HFFc6 (cell line): ENCODE measurements around the gene PRDX6. TPM values are rescaled to one million over a fixed set of nuclear protein-coding genes. Genes with fewer than 3 reads are reported as not detected.
"Not testable (repeated sequence)": the region's sequence is repeated elsewhere in the genome, so short reads cannot be mapped to it uniquely, and the experiment has no call there.

Source experiments
- DNase-seq: peaks from one replicate; pipeline ENCODE4 v3.0.0-alpha.2; 2018
- H3K27ac Mint-ChIP-seq: 2 replicates; pipeline ENCODE4 v1.8.0; 2020; ENCODE audit warnings: mild to moderate bottlenecking, mixed read lengths
- H3K27me3 Mint-ChIP-seq: 2 replicates; pipeline ENCODE4 v1.8.0; 2021; ENCODE audit warnings: mild to moderate bottlenecking, moderate library complexity, mixed read lengths; ENCODE audit not compliant: insufficient read depth
- H3K36me3 Mint-ChIP-seq: 2 replicates; pipeline ENCODE4 v1.8.0; 2021; ENCODE audit warnings: low read depth, mixed read lengths
- H3K4me1 Mint-ChIP-seq: 2 replicates; pipeline ENCODE4 v1.8.0; 2020; ENCODE audit warnings: low read depth, mixed read lengths
- H3K4me3 Mint-ChIP-seq: 2 replicates; pipeline ENCODE4 v1.8.0; 2020; ENCODE audit warnings: mild to moderate bottlenecking, moderate library complexity, mixed read lengths
- H3K9me3 Mint-ChIP-seq: 2 replicates; pipeline ENCODE4 v1.8.0; 2020; ENCODE audit warnings: mild to moderate bottlenecking, mixed read lengths
- total RNA-seq, 6 experiments: library from RNA; stranded (reverse); fragmentation: NEBNext Ultra II Directional; extraction: Animal tissue kit (Norgen Biotek cat#: 25700); gene quantifications; 2 replicates in 1 of 6; 3 replicates in 5 of 6; pipeline ENCODE4 v1.2.3, GENCODE V29; 2021
- TF ChIP-seq, protein P1 (sequence below): fragments of 200-600 bp; sonication (generic); IDR thresholded peaks from 2 replicates; pipeline ENCODE4 v1.5.0; 2021; ENCODE audit warnings: antibody characterized with exemption, mild to moderate bottlenecking

The PRDX6 gene
- total RNA-seq, 6 experiments from 2014 or later, result 527 to 1,396 (median 553) TPM

DNA sequence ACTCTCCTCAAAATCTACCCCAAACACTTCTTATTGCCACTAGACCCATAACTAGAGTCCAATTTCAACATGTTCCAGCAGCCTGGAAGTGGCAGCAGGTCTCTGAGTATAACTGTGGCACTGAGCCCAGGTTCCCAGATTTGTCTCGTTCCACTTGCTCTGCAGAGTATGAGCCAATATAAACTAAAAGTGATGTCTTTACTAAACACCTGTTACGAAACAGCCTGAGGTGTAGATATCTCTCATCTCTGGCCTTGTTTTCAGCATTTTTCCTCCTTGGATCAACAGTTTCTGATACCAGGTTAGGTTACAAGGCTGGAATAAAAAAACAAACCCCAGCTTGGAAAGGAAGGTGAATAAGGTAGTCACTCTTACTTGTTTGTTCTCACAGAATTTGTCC lies 25.2 kb upstream of the PRDX6 start:
- no peak for DNase-seq
- no peak overlapping the region for H3K4me3 Mint-ChIP-seq
- H3K36me3 Mint-ChIP-seq, result peaks cover 30% of the 10 kb centered on the region
- no peaks in the 10 kb centered on the region; the same call in 1 of the 2 replicates for H3K27me3 Mint-ChIP-seq
- TF ChIP-seq, protein P1, sequence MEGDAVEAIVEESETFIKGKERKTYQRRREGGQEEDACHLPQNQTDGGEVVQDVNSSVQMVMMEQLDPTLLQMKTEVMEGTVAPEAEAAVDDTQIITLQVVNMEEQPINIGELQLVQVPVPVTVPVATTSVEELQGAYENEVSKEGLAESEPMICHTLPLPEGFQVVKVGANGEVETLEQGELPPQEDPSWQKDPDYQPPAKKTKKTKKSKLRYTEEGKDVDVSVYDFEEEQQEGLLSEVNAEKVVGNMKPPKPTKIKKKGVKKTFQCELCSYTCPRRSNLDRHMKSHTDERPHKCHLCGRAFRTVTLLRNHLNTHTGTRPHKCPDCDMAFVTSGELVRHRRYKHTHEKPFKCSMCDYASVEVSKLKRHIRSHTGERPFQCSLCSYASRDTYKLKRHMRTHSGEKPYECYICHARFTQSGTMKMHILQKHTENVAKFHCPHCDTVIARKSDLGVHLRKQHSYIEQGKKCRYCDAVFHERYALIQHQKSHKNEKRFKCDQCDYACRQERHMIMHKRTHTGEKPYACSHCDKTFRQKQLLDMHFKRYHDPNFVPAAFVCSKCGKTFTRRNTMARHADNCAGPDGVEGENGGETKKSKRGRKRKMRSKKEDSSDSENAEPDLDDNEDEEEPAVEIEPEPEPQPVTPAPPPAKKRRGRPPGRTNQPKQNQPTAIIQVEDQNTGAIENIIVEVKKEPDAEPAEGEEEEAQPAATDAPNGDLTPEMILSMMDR, result no peak
- no peaks in the 10 kb centered on the region for H3K9me3 Mint-ChIP-seq
- H3K27ac Mint-ChIP-seq, result no peak overlapping the region; the same call in 1 of the 2 replicates
- H3K4me1 Mint-ChIP-seq, result peaks cover 30% of the 10 kb centered on the region

DNA sequence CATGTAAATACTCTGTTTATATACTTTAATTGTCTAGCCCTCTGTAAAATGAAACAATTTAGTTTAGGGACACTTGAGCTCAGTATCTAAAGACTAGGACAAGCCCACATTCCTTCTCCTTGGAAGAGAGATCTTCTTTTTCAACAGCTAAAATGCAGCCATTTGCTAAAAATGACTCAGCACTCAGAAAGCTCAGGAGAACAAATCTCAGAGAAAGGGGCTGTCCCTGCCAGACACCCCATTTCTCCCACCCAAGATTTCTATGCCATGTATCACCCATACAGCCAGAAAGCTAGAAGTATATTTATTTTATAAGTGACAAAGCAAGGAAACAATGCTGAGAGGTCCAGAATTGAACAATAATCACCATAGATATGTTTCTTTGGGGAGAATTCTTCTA lies 23.2 kb upstream of the PRDX6 start:
- Mint-ChIP-seq H3K36me3 (peaks cover 27% of the 10 kb centered on the region), H3K9me3 (no peaks in the 10 kb centered on the region), H3K4me3 (0 out of 2 replicates have a peak overlapping the region, but pooled peaks have one; percentile 4), H3K4me1 (peaks cover 35% of the 10 kb centered on the region), H3K27ac (peak overlapping the region; percentile 91), H3K27me3 (no peaks in the 10 kb centered on the region; the same call in 1 of the 2 replicates)
- peak; percentile 63 for DNase-seq
- TF ChIP-seq, protein P1, result no peak

DNA sequence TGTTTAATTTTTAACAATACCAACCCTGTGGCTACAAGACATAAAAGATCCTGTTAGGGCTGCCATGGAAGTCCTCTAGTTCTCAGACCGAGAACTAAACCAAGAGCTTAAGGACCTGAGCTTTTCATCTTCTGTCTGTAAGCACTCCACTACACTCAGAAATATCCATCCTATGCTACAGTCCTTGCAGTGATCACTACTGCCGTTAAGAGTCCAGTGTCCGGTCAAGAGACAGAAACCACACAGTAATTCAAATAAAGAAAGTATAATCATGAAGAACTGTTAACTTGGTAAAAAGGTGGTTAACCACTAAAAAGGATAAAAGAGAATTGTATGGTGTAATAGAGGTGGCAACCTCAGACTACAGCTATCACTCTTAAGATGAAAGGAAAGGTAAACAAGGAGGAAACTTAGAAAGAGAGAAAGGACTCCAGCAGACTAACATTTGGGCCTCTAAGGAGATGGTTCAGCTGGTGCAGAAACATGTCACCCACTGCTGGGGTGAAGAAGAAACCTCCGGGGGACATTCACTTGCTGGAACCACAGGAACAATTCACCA lies 22.1 kb upstream of the PRDX6 start:
- TF ChIP-seq, protein P1, result no peak
- no peak for DNase-seq
- Mint-ChIP-seq H3K36me3 (peaks cover 27% of the 10 kb centered on the region), H3K27me3 (no peaks in the 10 kb centered on the region; the same call in 1 of the 2 replicates), H3K4me1 (peaks cover 27% of the 10 kb centered on the region), H3K27ac (peak overlapping the region; percentile 27; the same call in 1 of the 2 replicates), H3K4me3 (no peak overlapping the region), H3K9me3 (no peaks in the 10 kb centered on the region)

DNA sequence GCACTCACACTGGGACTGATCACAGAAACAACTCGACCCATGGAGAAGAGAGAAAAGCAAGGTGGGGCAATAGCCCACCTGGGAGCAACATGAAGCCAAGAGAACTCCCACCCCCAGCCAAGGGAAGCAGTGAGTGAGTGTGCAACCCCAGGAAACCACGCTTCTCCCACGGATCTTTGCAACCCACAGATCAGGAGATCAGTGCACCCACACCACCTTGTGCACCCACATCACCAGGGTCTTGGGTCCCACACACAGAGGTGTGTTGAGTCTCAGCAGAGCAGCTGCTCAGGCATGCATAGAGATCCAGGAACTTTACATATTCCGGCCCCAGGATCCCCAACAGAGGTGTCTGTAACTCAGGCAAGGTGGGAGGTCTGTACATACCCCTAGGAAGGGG lies 17.2 kb upstream of the PRDX6 start:
- peaks cover 66% of the 10 kb centered on the region for H3K36me3 Mint-ChIP-seq
- no peak overlapping the region for H3K4me3 Mint-ChIP-seq
- H3K9me3 Mint-ChIP-seq, result peaks cover 11% of the 10 kb centered on the region

DNA sequence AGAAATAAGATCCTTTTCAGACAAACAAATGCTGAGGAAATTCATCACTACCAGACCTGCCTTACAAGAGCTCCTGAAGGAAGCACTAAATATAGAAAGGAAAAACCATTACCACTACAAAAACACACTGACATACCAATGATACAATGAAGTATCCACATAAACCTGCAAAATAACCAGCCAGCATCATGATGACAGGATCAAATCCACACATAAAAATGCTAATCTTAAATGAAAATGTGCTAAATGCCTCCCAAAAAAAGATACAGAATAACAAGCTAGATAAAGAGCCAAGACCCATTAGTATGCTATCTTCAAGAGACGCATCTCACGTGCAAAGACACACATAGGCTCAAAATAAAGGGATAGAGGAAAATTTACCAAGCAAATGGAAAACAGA lies 14.5 kb upstream of the PRDX6 start:
- H3K27me3 Mint-ChIP-seq, H3K4me3 Mint-ChIP-seq, H3K27ac Mint-ChIP-seq, DNase-seq: not testable (repeated sequence)
- Mint-ChIP-seq H3K36me3 (peaks cover 61% of the 10 kb centered on the region), H3K4me1 (peaks cover 15% of the 10 kb centered on the region), H3K9me3 (peaks cover 17% of the 10 kb centered on the region)

More for the DNA sequence above, 17.2 kb upstream of the PRDX6 start:
- no peak overlapping the region for H3K27ac Mint-ChIP-seq
- no peak for DNase-seq
- peaks cover 13% of the 10 kb centered on the region; the same call in 1 of the 2 replicates for H3K4me1 Mint-ChIP-seq
- H3K27me3 Mint-ChIP-seq, result no peaks in the 10 kb centered on the region; the same call in 1 of the 2 replicates
- TF ChIP-seq, protein P1, result no peak

DNA sequence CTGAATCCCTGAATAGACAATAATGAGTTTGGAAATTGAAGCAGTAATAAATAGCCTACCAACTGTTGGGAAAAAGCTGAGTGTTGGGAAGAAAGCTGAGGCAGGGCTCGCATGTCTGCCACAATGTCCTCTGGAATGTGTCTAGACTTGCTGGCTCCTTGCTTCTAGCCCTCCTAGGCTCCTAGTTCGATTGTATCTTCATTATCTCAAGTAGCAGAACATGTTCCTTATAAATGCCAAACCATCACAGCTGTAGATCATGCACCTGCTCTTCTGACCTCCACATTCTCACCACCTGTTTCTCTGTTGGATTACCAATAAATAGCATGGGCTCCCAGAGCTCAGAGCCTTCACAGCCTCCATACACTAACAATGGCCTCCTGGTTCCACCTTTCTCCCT lies 12.9 kb upstream of the PRDX6 start:
- not testable (repeated sequence) for DNase-seq, H3K4me3 Mint-ChIP-seq, H3K27ac Mint-ChIP-seq, H3K27me3 Mint-ChIP-seq
- peaks cover 70% of the 10 kb centered on the region for H3K36me3 Mint-ChIP-seq
- H3K9me3 Mint-ChIP-seq, result peaks cover 17% of the 10 kb centered on the region
- peaks cover 17% of the 10 kb centered on the region for H3K4me1 Mint-ChIP-seq
